ENCODE data around the gene PTTG1IP. TPM values are rescaled to one million over a fixed set of nuclear protein-coding genes. Genes with fewer than 3 reads are reported as not detected.

Gene PTTG1IP
- total RNA-seq, 4 donors from 2014 or later, result 256 to 374 (median 309) TPM

GRCh38 chr21:44854391-44854663 lies 19.2 kb downstream of the PTTG1IP start:
- H3K36me3 ChIP-seq, result peaks cover 66 to 70% of the 10 kb centered on the region in 2 donors
- intact Hi-C loops (cut with DNase I), result no loop called here
- DNase-seq, result no peak
- no peaks in the 10 kb centered on the region for H3K9me3 ChIP-seq
- 86 to 91% methylated on average over 14 of the region's 14 CpGs for WGBS, 2 donors
- peaks cover 4 to 6% of the 10 kb centered on the region in 2 donors for H3K4me1 ChIP-seq
- no peaks in the 10 kb centered on the region for H3K27me3 ChIP-seq
- TF ChIP-seq POLR2A (IDR thresholded peaks at IDR 0.05), result no peak
- TF ChIP-seq, protein P1, sequence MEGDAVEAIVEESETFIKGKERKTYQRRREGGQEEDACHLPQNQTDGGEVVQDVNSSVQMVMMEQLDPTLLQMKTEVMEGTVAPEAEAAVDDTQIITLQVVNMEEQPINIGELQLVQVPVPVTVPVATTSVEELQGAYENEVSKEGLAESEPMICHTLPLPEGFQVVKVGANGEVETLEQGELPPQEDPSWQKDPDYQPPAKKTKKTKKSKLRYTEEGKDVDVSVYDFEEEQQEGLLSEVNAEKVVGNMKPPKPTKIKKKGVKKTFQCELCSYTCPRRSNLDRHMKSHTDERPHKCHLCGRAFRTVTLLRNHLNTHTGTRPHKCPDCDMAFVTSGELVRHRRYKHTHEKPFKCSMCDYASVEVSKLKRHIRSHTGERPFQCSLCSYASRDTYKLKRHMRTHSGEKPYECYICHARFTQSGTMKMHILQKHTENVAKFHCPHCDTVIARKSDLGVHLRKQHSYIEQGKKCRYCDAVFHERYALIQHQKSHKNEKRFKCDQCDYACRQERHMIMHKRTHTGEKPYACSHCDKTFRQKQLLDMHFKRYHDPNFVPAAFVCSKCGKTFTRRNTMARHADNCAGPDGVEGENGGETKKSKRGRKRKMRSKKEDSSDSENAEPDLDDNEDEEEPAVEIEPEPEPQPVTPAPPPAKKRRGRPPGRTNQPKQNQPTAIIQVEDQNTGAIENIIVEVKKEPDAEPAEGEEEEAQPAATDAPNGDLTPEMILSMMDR (IDR thresholded peaks at IDR 0.05), result no peak
- H3K4me3 ChIP-seq (replicated peaks in 1 of 3), result no peak overlapping the region
- no peak overlapping the region for H3K27ac ChIP-seq

DNA sequence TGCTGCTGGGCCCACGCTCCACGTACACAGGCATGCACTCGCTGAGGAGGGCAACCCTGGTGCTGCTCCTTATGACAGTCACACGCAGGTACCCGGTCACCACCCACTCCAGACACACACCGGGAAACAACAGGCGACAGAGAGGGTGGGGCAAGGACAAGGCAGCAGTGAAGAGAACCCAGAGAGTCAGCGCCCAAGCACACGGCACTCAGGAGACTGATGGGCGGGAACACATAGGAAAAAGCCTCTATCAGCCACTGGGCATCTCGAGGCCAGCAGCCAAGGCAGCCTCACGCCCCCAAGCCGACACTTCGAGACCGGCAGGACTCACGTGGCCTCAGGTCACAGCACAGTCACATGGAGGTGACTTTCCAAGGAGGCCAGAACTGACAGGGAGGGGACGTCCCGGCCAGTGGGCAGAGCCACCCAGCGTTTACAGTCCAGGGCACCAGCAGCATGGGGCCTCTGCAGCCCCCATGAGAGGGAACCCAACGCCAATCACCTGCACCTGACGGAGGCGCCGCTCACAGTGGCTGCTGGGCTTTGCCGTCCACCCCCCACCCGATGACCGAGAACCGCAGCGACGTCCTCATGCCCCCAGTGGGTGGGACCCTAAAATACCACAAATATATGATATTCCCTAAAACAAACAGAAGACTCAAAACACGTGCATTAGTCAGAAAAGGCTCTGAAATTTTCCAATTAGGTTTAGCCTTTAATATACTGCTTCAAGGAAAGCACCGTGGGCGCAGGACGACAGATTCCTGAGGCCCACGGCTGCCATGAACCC lies 19.7 kb downstream of the PTTG1IP start:
- no peak for TF ChIP-seq POLR2A (IDR thresholded peaks at IDR 0.05)
- TF ChIP-seq, protein P1 (IDR thresholded peaks at IDR 0.05), result no peak
- intact Hi-C loops (cut with DNase I), result no loop called here
- H3K36me3 ChIP-seq, result peaks cover 66 to 70% of the 10 kb centered on the region in 2 donors
- 90 to 92% methylated on average over 22 to 33 of the region's 34 CpGs for WGBS, 2 donors
- H3K9me3 ChIP-seq, result no peaks in the 10 kb centered on the region
- H3K27ac ChIP-seq, result no peak overlapping the region
- peaks cover 5 to 6% of the 10 kb centered on the region in 2 donors for H3K4me1 ChIP-seq
- no peak for DNase-seq
- no peak overlapping the region for H3K4me3 ChIP-seq (replicated peaks in 1 of 3)
- no peaks in the 10 kb centered on the region for H3K27me3 ChIP-seq

- H3K36me3 ChIP-seq, result peaks cover 49 to 54% of the 10 kb centered on the region in 2 donors
- H3K27me3 ChIP-seq, result no peaks in the 10 kb centered on the region
- 86 to 93% methylated on average over 26 of the region's 26 CpGs for WGBS, 2 donors
- H3K27ac ChIP-seq, result no peak overlapping the region
- DNase-seq, result no peak
- intact Hi-C loops (cut with DNase I), result no loop called here
- no peaks in the 10 kb centered on the region for H3K9me3 ChIP-seq
- TF ChIP-seq, protein P1 (IDR thresholded peaks at IDR 0.05), result no peak
- no peak for TF ChIP-seq POLR2A (IDR thresholded peaks at IDR 0.05)
- peaks cover 11 to 13% of the 10 kb centered on the region in 2 donors for H3K4me1 ChIP-seq
- no peak overlapping the region for H3K4me3 ChIP-seq (replicated peaks in 1 of 3)
Observed at GRCh38 chr21:44850905-44851657, 22.4 kb downstream of the PTTG1IP start.

DNA sequence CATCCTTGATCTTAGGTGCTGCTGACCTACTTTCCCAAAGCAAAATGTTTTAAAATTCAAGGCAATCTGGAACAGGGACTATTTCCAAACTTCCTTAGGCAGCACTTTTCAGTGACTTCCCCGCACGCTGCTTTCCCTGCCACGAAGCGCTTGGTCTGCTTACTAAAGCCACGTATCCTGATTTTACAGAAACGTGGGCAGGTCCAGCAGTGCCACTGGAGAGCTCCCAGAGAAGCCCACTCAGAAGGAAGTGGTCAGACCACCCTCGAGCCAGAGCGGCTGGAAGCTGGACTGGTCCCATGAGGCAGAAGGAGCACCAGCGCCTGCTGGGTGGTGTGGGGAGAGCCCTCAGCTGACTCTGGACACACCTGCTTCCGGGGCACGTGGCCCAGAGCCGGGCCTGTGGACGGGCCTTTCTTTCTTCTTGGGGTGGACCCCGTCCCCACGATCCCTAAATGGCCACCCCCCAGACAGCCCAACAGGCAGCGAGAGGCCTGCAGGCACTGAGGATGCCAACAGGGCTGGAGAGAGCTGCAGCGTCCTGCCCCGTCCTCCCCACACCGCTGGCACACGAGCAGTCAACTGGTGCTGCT lies 23.2 kb downstream of the PTTG1IP start:
- peaks cover 41 to 46% of the 10 kb centered on the region in 2 donors for H3K36me3 ChIP-seq
- TF ChIP-seq, protein P1 (IDR thresholded peaks at IDR 0.05), result no peak
- TF ChIP-seq POLR2A (IDR thresholded peaks at IDR 0.05), result no peak
- peaks cover 18 to 20% of the 10 kb centered on the region in 2 donors for H3K4me1 ChIP-seq
- no peak overlapping the region for H3K27ac ChIP-seq
- no peaks in the 10 kb centered on the region for H3K9me3 ChIP-seq
- intact Hi-C loops (cut with DNase I), result no loop called here
- WGBS, 2 donors, result 88 to 95% methylated on average over 14 to 20 of the region's 20 CpGs
- no peak for DNase-seq
- H3K27me3 ChIP-seq, result no peaks in the 10 kb centered on the region
- no peak overlapping the region for H3K4me3 ChIP-seq (replicated peaks in 1 of 3)

Measured in thyroid gland (tissue), 4 donors.